HUDEP-2 (cell line): Measurements from ENCODE around the gene FARP2.
A peak's percentile ranks its signal among the peaks of the same experiment; 100 is the strongest.
"Not testable (repeated sequence)": the region's sequence is repeated elsewhere in the genome, so short reads cannot be mapped to it uniquely, and the experiment has no call there.

ENCODE experiments used
- DNase-seq, 76 experiments: peaks; one replicate each; lab custom pipeline; 2025; ENCODE audit not compliant: unreplicated experiment in 76 of 76; lab: John Stamatoyannopoulos, UW

Gene FARP2

DNA sequence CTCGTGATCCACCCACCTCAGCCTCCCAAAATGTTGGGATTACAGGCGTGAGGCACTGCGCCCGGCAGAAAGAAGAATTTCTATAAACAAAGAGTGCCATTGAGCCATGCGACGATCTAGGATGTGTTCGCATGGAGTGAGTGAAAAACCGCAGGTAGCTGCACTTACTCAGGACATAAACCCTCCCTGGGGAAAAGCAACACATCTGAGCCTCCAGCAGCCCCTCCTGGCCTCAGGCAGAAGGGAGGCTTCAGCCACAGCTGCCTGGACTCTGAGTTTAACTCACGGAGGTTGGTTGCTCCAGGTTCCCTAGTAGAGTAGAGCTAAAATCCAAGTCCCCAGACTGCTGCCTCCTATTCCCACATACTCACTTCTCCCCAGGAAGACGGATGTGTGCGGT lies 163.6 kb downstream of the FARP2 start:
- no peak for DNase-seq

DNA sequence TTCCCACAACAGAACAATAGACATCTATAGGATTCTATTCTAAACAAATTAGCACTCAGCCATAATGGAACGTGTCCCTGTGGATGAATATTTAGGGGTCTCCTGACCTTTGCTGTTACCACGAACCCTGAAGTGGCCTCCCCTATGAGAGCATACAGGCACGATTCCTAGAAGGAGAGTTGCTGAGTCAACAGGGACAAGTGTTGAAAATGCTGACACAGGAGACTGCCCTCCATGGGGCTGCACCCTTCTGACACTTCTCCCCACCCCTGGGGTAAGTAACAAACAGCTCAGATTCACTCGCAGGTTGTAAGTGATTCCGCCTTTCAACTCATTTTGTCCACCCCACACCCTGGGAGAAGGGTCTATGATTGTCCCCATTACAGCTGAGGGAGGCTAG lies 166.4 kb downstream of the FARP2 start:
- no peak for DNase-seq

DNA sequence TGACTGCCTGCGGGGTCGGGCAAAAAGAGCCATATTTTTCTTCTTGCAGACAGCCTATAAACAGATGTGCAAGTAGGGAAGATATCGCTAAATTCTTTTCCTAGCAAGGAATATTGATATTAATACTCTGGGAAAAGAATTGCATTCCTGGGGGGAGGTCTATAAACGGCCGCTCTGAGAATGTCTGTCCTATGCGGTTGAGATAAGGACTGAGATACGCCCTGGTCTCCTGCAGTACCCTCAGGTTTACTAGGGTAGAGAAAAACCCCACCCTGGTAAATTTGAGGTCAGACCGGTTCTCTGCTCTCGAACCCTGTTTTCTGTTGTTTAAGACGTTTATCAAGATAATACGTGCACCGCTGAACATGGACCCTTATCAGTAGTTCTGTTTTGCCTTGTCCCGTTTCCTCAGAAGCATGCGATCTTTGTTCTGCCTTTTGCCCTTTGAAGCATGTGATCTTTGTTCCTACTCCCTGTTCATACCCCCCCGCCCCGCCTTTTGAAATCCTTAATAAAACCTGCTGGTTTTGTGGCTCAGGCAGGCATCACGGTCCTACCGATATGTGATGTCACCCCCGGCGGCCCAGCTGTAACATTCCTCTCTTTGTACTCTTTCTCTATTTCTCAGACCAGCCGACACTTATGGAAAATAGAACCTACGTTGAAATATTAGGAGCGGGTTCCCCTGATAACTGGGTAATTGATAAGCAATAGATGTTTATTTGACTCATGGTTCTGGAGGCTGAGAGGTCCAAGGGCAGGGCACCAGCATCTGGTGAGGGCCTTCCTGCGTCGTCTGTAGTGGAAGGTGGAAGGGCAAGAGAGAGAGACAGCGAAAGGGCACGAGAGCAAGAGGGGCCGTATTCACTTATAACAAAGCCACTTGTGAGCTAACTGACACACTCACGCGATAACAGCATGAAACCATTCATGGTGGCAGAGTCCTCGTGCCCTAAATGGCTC lies 170.0 kb downstream of the FARP2 start:
- DNase-seq: not testable (repeated sequence)

DNA sequence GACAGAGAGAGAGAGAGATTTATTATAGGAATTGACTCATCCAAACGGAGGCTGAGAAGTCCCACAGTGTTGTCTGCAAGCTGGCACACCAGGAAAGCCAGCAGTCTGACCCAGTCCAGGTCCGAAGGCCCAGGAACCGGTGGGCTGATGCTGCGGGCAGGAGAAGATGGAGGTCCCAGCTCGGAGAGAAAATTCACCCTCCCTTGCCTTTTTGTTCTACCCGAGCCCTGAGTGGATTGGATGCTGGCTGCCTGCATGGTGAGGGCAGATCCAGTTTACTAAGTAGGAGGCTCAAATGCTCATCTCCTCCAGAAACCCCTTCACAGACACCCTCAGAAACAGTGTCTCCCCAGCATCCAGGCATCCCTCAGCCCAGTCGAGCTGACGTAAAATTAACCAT lies 174.5 kb downstream of the FARP2 start:
- DNase-seq: no peak

DNA sequence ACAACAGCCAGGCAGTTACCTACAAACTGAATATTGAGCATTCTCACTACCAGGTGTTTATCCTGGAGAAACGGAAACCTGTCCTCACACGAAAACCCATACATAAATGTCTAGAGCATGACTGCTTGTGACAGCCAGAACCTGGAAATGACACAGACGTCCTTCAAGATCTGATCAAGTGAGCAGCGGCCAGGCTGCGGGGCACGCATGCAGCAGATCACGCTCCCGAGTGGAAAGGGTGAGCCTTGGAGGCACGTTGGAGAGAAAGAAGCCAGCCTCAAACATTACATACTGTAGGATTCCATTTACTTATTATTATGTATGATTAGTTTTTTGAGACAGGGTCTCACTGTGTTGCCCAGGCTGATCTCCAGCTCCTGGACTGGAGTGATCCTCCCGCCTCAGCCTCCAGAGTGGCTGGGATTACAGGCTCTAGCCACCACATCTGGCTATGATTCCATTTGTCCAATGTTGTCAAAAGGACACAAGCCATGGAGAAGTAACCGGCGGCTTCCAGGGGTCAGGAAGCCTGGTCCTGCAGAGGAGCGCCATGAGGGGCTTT lies 175.2 kb downstream of the FARP2 start:
- DNase-seq: no peak

DNA sequence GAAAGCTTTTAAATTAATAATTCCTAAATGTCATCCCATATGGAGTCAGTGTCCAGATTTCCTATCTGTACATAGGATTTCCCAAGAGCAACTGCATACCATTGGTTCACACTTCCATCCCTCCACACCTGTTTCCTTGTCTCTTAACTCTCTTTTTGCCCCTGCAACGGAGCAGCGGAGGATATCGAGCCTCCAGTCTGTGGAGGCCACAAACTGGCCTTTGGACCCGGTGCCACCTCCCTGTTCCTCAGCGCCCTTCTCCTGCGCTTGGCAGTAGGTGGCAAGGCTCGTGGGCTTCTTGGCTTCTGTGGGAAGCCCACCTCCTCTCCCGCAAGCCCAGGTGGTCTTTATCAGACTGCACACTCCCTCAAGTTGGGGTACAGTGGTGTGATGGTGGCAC lies 176.1 kb downstream of the FARP2 start:
- DNase-seq: no peak

DNA sequence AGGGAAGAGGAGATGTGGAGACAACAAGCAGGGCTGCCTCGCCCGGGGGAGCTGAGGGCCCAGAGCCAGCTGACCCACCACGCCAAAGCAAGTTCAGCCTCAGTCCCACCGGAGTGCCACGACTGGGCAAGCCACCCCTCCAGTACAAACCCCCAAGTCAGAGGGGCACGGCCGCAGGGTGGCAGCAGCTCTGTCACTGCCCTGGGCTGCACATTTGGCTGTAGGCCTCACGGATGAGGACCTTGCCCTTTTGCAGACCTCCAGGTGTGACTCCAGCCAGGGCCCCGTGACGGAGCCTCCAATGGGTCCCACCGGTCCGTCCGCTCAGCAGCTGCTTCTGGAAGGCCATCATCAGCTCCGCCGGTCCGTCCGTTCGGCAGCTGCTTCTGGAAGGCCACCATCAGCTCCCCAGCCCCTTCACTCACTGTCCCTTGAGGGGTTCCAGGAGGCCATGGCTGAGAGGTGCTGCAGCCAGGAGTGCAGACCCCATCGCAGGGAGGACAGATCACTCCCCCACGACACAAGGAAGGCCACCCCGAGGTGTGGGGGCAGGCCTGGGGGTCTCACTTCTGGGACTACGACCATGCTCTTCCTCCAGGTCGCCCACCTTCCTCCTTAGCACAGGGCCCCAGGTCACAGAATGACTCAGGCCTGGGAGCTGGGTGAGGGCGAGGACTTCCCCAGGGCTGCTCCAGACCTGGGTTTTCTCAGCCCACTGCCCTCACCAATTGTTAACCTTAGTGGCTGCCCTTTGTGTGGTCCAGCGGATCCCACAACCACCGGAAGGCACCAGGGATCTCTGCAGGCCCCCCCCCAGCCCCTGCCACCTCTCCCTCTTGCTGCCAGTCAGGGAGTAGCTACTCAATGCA lies 176.9 kb downstream of the FARP2 start:
- DNase-seq: no peak

DNA sequence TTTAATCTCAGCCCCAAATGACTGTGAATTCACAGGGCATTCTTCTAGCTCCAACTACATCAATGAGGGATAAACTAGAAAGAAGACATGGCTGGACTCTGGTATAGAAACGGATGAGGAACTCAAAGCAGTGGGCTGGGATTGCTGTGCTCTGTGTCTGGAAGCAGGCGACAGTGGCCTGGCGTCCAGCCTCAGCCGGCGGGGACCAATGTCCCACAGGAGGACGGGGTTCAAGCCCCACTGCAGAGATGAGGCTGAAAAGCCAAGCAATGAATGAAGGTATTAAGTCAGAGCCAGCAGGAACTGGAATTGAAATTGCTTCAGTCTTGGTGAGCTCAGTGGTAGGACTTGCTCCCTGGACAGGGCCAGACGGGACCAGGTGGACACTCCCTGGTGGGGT lies 178.2 kb downstream of the FARP2 start:
- DNase-seq: no peak

DNA sequence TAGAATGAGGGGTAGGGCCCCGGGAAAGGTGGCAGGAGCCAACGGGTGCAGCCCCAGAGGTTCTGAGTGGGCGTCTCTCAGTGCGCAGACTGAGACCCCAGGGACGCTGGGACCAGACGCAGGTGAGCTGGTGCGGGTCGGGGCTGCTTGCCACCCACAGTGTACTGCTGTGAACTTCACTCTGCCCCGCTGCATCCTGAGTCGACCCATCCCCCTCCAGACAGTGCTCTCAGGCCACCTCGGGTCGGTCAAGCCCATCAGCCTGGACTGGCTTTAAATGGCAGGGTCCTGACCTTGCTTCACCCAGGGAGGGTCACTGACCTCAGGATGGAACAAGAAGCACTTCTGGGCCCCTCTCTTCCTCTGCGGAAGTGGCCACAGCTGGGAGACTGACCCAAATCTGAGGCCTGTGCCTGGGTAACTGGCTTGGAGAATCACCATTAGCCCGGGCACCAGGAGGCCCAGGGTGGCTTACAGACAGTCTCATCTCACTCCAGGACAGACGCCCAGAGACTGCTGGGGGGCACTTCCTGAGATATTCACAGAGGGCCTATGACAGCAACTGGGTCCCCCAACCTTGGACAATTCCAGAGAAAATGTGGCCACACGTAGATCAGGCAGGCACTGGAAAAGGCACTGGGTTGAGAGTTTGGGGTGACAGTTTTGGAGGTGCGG lies 178.8 kb downstream of the FARP2 start:
- DNase-seq: no peak

DNA sequence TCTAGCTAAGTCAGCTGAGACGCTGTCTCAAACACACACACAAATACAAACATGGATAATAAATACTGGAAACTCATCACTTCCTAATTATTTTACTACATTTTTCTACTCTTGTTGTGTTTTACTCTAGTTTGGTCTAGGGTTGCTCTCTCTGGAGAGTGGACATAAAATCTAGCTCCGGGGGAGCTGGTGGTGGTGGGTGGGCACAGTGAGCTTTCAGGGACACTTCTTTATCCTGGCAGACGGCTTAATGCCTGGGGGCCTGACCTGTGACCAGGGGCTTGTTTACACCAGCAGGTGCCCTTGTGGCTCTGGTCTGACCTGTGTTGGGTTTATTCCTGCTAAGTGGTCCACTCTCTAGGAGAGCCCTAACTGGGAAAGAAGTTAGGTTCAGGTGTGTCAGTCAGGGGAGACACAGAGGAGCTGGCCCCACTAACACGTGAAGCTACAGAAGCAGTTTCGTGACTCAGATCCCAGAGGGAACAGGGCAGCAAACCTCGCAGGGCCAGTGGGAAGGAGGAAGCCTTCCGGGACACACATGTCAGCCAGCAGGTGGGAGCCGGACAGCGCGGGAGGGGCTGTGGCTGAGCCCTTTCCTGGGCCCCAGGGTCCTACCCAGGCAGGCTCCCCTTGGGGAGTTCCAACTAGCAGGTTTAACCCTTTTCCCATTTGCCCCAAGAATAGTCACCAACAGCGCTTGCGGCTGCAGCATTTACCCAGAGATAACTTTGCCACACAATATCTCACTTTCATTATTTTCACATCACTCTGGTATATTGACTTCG lies 180.0 kb downstream of the FARP2 start:
- no peak for DNase-seq

DNA sequence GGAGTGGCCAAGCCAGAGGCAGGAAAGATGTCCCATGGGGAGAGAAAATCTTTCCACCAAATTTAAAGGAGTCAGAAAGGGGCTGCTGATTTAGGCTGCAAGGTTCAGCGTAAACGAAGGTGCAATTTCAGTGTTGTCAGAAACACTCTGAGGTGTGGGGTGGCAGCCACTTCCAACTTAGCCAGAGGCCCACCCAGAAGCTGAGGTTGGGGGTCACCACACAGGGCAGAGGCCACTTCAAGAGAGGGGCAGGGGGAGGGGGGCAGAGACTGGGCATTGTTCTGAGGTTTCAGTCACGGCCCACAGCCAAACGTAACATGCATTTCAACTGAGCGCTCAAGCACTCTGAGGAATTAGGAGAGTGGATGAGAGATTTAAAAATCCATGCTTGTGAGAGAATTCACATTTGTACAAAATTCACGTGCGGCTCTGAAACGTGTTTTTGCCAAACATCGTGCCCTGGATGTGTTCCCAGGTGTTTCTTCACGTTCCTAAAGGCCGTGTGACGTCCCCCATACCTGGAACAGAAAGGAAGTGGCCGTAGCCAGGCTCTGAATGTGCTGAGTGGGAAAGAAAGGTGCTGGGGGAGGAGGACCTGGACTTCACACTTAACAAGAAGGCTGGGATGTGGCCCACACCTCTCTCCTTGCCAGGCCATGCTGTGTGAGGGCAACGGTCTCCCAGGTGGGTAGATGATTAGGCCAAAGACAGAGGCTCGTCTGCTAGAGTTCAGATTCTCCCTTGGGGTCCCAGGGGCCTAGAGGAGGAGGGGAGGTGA lies 182.9 kb downstream of the FARP2 start:
- DNase-seq: no peak

DNA sequence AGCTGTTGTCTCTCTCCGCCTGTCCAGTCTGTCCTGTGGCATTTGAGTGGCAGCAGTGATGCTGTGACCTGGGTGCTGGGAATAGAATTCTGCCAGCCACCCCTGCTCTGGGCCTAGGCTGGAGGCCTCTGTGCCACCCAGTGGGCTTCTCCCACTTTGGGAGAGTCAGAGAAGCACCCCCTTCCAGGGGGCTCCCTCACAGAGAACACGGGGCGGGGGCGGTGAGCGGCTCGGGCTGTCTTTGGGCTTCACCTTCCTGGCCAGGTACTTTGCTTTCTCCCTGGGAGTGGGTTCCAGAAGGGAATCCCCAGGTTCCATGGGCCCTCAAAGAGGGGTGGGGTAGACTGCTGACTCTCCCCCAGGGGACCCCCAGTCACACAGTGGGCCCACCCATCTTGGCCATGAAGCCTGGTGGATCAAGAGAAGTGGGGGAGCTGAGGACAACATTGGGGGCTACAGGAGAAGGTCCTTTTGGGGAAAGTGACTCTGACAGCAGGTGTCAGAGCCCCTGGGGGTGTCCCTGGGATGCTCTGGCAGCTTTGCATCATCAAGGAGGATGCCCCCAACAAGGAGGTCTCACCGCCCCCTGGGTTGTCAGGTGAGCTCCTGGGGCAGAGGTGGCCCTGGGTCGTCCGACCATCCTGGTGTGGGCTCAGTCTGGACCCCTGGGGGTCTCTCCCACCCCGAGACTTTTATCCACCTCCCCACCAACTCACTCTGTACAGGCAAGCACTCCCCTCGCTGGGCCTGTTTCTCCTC lies 183.7 kb downstream of the FARP2 start:
- DNase-seq: no peak

DNA sequence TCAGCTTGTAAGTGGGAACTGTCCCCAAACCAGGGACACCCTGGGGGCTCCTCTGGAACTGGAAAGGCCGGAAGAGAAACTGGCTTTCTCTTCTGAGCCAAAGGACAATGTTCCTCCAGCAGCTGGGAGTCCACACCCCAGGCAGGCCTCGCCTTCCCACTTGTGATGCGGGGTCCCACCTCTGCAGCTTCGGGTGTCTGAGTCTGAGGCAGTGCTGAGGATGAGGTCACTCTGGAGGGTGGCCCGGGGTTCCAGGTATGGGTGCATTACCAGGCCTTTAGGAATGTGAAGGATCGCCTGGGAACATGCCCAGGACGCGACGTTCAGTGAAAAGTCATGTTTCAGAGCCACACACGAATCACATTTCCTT lies 184.3 kb downstream of the FARP2 start:
- DNase-seq: no peak

DNA sequence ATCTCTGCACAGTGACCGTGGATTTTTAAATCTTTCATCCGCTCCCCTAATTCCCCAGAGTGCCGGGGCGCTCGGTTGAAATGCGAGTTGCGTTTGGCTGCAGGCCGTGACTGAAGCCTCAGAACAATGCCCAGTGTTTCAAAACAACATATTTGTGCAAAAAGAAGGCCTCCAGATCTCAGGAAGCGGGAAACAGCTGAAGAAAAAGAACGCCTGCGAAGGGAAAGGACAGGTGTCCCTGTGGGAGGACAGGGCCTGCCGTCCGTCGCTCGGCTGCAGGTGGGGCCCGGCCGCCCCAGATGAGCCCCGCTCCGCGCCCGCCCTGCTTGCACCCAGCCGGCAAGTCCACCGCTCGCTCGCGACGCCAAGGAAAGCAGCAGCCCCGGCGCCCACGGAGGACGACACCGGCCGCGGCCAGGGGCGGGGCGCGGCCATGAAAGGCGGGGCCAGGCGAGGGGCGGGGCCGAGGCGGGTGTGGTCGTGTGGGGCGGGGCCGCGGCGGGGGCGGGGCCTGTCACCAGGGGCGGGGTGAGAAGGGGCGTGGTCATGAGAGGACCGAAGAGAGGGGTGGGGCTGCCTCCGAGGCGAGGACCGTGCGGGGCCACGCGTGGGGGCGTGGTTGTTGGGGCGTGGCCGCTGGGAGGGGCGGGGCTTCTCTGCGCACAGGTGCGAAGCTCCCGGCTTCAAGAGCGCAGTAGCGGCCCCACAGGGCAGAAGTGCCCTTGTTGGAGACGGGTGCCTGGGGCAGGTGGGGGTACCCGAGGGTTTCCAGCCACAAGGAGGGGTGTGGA lies 184.9 kb downstream of the FARP2 start:
- DNase-seq: peak in 68 of 76 experiments; percentile 1 to 92 (median 66)

DNA sequence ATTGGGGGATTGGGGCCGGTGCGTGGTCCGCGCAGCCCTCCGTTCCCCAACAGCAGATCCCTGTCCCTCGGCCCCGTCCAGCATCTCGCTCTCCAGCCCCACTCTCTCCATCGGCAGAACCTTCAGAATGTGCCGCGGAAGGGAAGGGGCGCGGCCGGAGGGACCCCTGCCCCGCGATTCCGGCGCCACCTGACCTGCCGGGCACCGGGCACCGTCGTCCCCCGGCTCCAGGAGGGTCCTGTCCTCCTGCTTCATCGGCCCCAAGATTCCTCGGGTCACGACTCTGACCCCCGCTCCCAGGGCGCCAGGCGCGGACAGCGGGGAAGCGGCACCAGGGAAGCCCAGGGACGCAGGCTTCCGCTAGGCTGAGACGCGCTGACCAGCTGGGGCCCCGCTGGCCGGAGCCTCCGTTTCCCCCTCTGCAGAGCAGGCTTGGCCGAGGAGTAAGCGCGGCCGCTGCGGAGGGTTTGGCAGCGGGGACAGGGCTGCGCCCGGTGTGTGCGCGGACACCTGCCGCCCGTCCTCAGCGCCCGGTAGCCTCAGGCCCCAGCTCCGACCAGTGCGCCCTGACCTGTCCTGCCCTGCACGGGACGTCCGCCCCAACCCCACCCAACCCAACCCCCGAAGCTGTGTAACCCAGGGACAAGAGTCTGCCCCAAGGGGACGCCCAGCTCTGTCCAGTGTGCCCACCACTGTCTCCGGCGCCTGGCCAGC lies 185.6 kb downstream of the FARP2 start:
- no peak for DNase-seq

DNA sequence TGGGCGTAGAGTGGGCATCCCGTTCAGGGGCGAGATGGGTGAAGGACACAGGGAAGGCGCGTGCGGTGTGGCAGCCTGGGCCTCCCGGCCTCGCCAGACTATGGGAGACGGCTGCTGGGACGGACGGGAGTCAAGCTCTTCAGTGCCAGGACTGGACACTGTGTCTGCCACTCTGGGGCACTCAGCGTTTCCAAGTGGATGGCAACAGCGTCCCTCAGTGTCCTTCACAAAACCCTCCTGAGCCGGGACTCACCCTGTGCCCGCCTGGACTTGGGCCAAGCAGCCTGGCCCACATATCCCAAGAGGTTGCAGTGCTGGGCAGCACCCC lies 186.2 kb downstream of the FARP2 start:
- no peak for DNase-seq
